Epithelial cell of esophagus (primary cell): ENCODE data around the gene TP53RK.

Source experiments
- DNase-seq: peaks from one replicate; pipeline ENCODE4 v3.0.0; 2010; ENCODE audit warnings: low read depth
- H3K4me3 ChIP-seq: 2 replicates; pipeline ENCODE4 v1.5.1; 2011; ENCODE audit warnings: mild to moderate bottlenecking, low read length, control low read depth
- TF ChIP-seq, protein P1 (sequence below): IDR thresholded peaks from 2 replicates; pipeline ENCODE4 v1.5.1; 2011; ENCODE audit warnings: low read depth, mild to moderate bottlenecking, low read length, control low read depth, inconsistent platforms; ENCODE audit not compliant: insufficient read depth; ENCODE audit errors: missing control alignments

TP53RK gene

DNA sequence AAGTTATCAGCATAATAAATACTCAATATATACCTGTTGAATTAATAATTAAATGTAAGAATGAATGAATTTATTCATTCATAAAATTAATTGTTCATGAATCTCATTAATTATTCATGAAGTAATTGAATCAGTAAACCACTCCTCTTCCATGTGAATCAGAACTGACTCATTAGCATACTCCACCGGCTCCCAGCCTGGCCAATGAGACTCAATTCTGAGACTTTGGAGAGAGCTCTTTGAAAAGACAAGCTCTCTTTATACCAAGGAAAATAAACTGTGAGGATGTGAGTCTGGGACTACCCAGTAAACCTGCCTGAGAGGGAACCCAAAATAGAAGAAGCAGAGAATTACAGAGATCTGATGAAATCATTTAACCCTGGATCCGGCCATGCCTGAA, 11.8 kb upstream of the TP53RK start:
- no peak for DNase-seq
- TF ChIP-seq, protein P1, sequence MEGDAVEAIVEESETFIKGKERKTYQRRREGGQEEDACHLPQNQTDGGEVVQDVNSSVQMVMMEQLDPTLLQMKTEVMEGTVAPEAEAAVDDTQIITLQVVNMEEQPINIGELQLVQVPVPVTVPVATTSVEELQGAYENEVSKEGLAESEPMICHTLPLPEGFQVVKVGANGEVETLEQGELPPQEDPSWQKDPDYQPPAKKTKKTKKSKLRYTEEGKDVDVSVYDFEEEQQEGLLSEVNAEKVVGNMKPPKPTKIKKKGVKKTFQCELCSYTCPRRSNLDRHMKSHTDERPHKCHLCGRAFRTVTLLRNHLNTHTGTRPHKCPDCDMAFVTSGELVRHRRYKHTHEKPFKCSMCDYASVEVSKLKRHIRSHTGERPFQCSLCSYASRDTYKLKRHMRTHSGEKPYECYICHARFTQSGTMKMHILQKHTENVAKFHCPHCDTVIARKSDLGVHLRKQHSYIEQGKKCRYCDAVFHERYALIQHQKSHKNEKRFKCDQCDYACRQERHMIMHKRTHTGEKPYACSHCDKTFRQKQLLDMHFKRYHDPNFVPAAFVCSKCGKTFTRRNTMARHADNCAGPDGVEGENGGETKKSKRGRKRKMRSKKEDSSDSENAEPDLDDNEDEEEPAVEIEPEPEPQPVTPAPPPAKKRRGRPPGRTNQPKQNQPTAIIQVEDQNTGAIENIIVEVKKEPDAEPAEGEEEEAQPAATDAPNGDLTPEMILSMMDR: no peak
- H3K4me3 ChIP-seq: no peak overlapping the region

DNA sequence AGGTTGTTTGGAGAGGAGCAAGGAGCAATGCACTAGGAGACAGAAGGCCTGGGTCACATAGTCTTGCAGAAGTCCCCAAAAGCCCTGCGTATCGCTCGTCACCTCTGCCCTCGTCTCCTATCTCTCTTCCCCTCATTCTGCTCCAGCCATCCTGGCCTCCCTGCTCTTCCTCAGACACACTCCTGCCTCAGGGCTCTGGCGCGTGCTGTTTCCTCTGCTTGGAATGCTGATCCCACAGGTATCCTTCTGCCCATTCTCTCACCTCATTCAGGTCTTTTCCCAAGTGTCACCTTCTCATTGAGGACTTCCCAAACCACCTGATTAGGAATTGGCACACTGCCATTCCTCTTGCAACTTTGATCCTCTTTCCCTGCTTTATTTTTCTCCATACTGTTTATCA, 11.2 kb upstream of the TP53RK start:
- TF ChIP-seq, protein P1: no peak
- DNase-seq: no peak
- no peak overlapping the region for H3K4me3 ChIP-seq

DNA sequence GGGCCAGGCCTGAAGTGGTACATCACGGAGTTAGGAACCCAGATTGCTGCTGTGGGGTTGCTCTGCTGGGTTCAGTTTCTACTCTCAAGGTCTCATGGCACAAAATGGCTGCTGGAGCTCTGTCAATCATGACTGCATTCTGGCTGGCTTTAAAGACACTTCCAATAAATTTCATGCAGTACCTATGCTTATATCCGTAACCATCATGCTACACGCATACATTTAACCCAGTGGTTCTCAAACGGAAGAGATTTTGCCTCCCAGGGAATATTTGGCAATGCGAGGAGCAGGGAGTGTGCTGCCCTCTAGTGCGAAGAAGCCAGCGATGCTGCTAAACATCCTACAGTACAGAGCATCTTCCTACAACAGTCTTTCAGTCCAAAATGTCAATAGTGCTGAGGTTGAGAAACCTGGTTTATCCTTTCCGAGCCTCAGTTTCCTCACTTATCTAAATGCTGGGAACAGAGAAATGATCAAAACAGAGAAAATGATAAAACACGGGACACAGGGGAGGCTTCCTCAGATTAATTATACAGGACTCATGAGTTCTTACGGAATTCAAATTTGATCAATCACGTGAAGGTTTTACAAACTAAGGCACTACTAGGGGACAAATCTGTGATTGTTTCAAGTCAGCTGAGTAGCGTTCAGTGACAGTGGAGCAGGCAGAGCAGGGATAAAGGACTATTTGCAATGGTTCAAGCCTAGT, 10.6 kb upstream of the TP53RK start:
- peak; percentile 58 for DNase-seq
- H3K4me3 ChIP-seq: no peak overlapping the region
- TF ChIP-seq, protein P1: peak; percentile 83

DNA sequence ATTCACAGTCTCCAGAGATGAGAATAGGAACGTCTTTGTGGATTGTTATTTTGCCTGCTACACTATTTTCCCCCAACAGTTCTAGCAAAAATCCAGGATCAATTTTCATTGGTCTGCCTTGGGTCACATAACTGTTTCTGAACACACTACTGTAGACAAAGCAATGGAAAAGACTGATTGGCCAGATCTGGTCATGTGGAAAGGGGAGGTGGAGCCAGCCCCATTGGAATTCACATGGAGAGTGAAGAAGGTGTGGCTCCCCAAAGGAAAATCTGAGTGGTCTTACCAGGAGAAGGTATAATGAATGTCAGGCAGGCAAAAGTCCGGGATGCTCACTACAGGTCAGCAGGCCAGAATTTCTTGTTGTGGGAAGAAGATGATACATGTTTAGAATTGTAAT, 9.5 kb upstream of the TP53RK start:
- H3K4me3 ChIP-seq: no peak overlapping the region

DNA sequence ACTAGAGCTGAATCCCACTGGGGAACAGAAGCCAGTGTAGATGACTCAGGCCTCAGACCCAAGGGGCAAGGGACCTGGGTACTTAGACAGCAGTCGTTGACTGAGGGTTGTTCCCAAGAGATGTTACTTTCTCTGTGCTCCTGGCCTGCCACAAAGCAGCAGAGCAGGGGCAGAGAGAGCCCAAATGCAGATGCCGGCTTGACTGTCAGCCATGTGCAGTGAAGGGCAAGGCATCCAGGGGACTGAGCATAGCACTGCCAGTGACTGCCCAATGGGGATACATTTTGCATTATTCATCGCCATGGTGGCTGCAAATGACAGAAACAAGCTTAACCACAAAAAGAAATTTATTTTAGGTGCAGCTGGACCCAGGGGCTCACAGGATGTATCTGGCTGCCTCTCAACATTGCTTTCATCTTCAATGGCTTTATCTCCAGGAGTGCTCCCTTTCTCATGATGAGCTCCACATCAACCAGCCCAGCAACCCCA, 7.6 kb upstream of the TP53RK start:
- DNase-seq: no peak
- H3K4me3 ChIP-seq: no peak overlapping the region
- TF ChIP-seq, protein P1: no peak

More for the DNA sequence above, 9.5 kb upstream of the TP53RK start:
- no peak for DNase-seq
- TF ChIP-seq, protein P1: no peak

DNA sequence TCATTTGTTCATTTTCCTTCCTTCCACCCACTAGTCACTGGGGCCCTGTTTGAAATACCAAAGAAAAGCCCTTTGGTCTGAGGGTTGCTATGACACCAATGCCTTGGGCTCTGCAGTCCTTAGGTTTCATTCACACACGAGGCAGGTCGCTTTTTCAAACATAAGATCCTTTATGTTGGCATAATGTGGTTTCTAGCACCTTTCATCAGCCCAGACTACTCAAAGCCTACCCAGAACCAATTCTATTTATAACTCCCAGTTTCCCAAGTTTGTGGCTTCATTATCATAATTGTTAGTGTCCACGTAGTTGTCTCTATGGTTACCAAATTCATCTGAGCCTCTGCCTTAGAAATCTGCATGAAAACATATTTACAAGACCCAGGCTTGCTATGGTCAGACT, 6.6 kb upstream of the TP53RK start:
- TF ChIP-seq, protein P1: no peak
- no peak overlapping the region for H3K4me3 ChIP-seq
- no peak for DNase-seq

DNA sequence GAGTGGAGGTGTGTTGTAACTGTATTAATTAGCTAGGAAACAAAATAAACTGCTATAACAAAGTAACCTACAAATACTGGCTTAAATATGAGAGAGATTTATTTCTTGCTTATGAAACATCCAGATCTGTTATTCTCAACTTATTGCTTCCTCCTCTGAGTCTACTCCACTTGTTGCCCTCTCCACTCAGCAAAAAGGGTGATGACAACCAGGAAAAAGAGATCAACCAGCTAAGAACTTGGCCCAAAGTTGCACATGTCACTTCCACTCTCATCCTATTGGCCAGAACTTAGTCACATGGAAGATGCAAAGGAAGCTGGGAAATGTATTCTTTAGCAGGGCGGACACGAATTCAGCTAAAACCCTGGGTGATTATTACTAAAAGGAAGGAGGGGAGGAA, 5.2 kb upstream of the TP53RK start:
- no peak overlapping the region for H3K4me3 ChIP-seq
- TF ChIP-seq, protein P1: no peak
- DNase-seq: peak; percentile 30
